PC-9 (cell line): ENCODE measurements around the gene SPATA31D3. TPM values are rescaled to one million over a fixed set of nuclear protein-coding genes. Genes with fewer than 3 reads are reported as not detected.

Experiments used
- BruUV-seq: library from RNA; stranded (reverse); fragments of 400-500 nt; replicated peaks from 2 replicates; lab custom pipeline; 2021; lab: Mats Ljungman, UMichigan
- CTCF ChIA-PET: fragments of 300-600 bp; sonication (Branson Sonifier 250); formaldehyde crosslinking; loops from one replicate; lab custom pipeline; 2022; ENCODE audit warnings: antibody characterized with exemption; lab: Charles Lee
- POLR2A ChIA-PET: fragments of 300-600 bp; sonication (Branson Sonifier 250); formaldehyde crosslinking; loops from one replicate; lab custom pipeline; 2022; ENCODE audit warnings: antibody characterized with exemption; ENCODE audit not compliant: unreplicated experiment; lab: Charles Lee
- DNase-seq, 2 experiments: peaks; one replicate each; pipeline versions ENCODE4 v3.0.0 to v3.0.0-alpha.2; 2015 to 2022; ENCODE audit warnings: mixed read lengths in 1 of 2
- H2AFZ ChIP-seq: fragments of 200-600 bp; sonication (generic); 2 replicates; pipeline ENCODE4 v1.8.1; 2017; ENCODE audit warnings: antibody characterized with exemption
- H3F3A ChIP-seq: fragments of 200-600 bp; sonication (generic); 2 replicates; pipeline ENCODE4 v1.8.1; 2017; ENCODE audit warnings: antibody characterized with exemption, mild to moderate bottlenecking, low read depth; ENCODE audit not compliant: insufficient read depth
- H3K27ac ChIP-seq: fragments of 200-600 bp; sonication (generic); 2 replicates; pipeline ENCODE4 v1.6.1; 2016; ENCODE audit warnings: mixed run types
- H3K27me3 ChIP-seq: fragments of 200-600 bp; sonication (generic); 2 replicates; pipeline ENCODE4 v1.6.1; 2016; ENCODE audit warnings: low read depth, mixed run types; ENCODE audit not compliant: insufficient read depth
- H3K36me3 ChIP-seq: fragments of 200-600 bp; sonication (generic); 2 replicates; pipeline ENCODE4 v1.6.1; 2016; ENCODE audit warnings: low read depth, mixed run types
- H3K4me1 ChIP-seq: fragments of 200-600 bp; sonication (generic); replicated peaks from 2 replicates; pipeline ENCODE4 v1.6.1; 2016; ENCODE audit warnings: mixed run types; ENCODE audit not compliant: insufficient read depth
- H3K4me2 ChIP-seq: fragments of 200-600 bp; sonication (generic); 2 replicates; pipeline ENCODE4 v1.6.1; 2017; ENCODE audit warnings: mixed run types
- H3K4me3 ChIP-seq: fragments of 200-600 bp; sonication (generic); 2 replicates; pipeline ENCODE4 v1.6.1; 2016; ENCODE audit warnings: mixed run types
- H3K79me2 ChIP-seq: fragments of 200-600 bp; sonication (generic); 2 replicates; pipeline ENCODE4 v1.6.1; 2017; ENCODE audit warnings: low read depth, mixed run types
- H3K9me2 ChIP-seq: fragments of 200-600 bp; sonication (generic); 2 replicates; pipeline ENCODE4 v1.8.1; 2017; ENCODE audit warnings: mild to moderate bottlenecking; ENCODE audit not compliant: insufficient read depth
- H3K9me3 ChIP-seq: fragments of 200-600 bp; sonication (generic); 2 replicates; pipeline ENCODE4 v1.8.1; 2016; ENCODE audit warnings: low read depth; ENCODE audit not compliant: insufficient read depth
- H4K20me1 ChIP-seq: fragments of 200-600 bp; sonication (generic); 2 replicates; pipeline ENCODE4 v1.8.1; 2017; ENCODE audit not compliant: insufficient read depth
- EZH2 ChIP-seq: fragments of 200-600 bp; sonication (generic); IDR thresholded peaks from 2 replicates; pipeline ENCODE4 v1.8.0; 2017; ENCODE audit warnings: antibody characterized with exemption, low read depth
- intact Hi-C: fragments of 100-400 bp; cut with micrococcal nuclease; formaldehyde crosslinking; loops from one replicate; pipeline ENCODE4 v1.10.0; 2022; ENCODE audit not compliant: unreplicated experiment
- total RNA-seq: library from RNA; stranded (reverse); gene quantifications from 2 replicates; pipeline ENCODE4 v1.2.3, GENCODE V29; 2021
- TF ChIP-seq, protein P1 (sequence below): fragments of 200-600 bp; sonication (generic); conservative IDR thresholded peaks from 2 replicates; pipeline ENCODE4 v1.6.1; 2017; ENCODE audit warnings: mixed run types, antibody characterized with exemption, mild to moderate bottlenecking, moderate library complexity

Gene SPATA31D3
- total RNA-seq, 1 experiment from 2014 or later = not detected

DNA sequence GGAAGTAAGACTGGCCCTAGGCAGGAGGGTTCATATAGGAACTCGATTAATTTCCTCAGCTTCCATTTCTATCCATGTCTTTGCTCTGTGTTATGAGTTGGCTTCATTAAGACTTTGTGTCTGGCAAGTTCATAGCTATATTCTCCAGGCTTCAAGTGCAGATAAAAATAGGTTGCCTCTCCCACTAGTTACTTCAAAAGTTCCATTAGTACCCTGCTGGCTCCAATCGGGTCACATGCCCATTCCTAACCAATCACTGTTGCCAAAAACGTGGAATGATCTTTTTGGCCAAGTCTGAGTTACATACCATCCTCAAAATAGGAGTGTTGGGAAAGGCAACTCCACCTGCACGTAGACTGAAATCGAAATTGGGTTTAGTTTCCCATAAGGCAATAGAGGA, 31.5 kb downstream of the SPATA31D3 start:
- H3K9me3 ChIP-seq = no peaks in the 10 kb centered on the region
- BruUV-seq = no TSS peak
- no peaks in the 10 kb centered on the region for H3F3A ChIP-seq
- no peak overlapping the region for H3K27ac ChIP-seq
- no peaks in the 10 kb centered on the region for H3K9me2 ChIP-seq
- no peak for DNase-seq
- H3K4me3 ChIP-seq = no peak overlapping the region
- H3K4me1 ChIP-seq = no peaks in the 10 kb centered on the region
- no peak overlapping the region for H3K4me2 ChIP-seq
- no peak overlapping the region for H2AFZ ChIP-seq
- ChIA-PET POLR2A (no interaction called here), CTCF (no interaction called here)
- H3K79me2 ChIP-seq = no peaks in the 10 kb centered on the region
- intact Hi-C loops = loop anchor here (5.0 kb wide), 1 partner anchor 287 kb away; the partner anchor contains the start of gene TLE1
- no peaks in the 10 kb centered on the region for H4K20me1 ChIP-seq
- no peaks in the 10 kb centered on the region for H3K36me3 ChIP-seq
- TF ChIP-seq EZH2 = no peak
- TF ChIP-seq, protein P1, sequence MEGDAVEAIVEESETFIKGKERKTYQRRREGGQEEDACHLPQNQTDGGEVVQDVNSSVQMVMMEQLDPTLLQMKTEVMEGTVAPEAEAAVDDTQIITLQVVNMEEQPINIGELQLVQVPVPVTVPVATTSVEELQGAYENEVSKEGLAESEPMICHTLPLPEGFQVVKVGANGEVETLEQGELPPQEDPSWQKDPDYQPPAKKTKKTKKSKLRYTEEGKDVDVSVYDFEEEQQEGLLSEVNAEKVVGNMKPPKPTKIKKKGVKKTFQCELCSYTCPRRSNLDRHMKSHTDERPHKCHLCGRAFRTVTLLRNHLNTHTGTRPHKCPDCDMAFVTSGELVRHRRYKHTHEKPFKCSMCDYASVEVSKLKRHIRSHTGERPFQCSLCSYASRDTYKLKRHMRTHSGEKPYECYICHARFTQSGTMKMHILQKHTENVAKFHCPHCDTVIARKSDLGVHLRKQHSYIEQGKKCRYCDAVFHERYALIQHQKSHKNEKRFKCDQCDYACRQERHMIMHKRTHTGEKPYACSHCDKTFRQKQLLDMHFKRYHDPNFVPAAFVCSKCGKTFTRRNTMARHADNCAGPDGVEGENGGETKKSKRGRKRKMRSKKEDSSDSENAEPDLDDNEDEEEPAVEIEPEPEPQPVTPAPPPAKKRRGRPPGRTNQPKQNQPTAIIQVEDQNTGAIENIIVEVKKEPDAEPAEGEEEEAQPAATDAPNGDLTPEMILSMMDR = no peak
- H3K27me3 ChIP-seq = no peaks in the 10 kb centered on the region

DNA sequence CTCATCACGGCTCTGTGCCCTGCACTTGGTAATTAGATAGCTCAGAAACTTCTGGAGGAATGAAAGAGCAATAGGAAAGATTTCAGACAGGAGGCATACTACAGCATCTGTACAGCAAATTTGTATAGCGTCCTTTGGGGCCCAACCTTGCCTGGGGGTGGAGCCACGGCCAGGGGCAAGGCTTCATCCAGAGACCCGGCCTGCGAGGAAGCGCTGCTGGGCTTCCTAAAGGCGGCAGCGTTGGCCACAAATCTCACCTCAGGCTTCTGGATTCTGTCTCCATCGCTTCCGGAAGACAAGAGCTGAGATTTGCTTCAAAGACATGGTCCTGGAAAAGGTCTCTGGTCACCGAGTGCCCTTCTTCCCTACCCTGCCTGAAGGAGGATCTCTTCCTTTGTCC, 33.1 kb downstream of the SPATA31D3 start:
- Histone ChIP-seq H3K79me2 (no peaks in the 10 kb centered on the region), H3K9me2 (no peaks in the 10 kb centered on the region), H3K36me3 (no peaks in the 10 kb centered on the region), H2AFZ (0 out of 2 replicates have a peak overlapping the region, but pooled peaks have one; percentile 48), H3K4me1 (no peaks in the 10 kb centered on the region), H3K27me3 (no peaks in the 10 kb centered on the region), H3K4me3 (no peak overlapping the region), H3K4me2 (no peak overlapping the region), H3K27ac (no peak overlapping the region), H4K20me1 (no peaks in the 10 kb centered on the region), H3F3A (no peaks in the 10 kb centered on the region), H3K9me3 (no peaks in the 10 kb centered on the region)
- no TSS peak for BruUV-seq
- DNase-seq = no peak
- TF ChIP-seq, protein P1 = no peak
- no peak for TF ChIP-seq EZH2
- CTCF ChIA-PET = no interaction called here
- intact Hi-C loops = no loop called here
- POLR2A ChIA-PET = no interaction called here

DNA sequence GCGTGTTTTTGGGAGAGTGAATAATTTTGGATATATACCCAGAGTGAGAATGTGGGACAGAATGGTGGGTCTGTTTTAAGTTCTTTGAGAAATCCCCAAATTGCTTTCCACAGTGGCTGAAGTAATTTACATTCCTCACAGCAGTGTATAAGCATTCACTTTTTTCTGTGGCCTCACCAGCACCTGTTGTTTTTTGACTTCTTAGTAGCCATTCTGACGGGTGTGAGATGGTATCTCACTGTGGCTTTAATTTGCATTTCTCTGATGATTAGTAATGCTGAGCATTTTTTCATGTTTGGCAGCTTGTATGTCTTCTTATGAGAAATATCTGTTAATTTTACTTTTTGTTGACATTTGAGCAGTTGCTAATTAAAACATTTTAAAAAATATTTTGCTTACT, 35.9 kb downstream of the SPATA31D3 start:
- H3K9me2 ChIP-seq = no peaks in the 10 kb centered on the region
- no peak overlapping the region for H2AFZ ChIP-seq
- TF ChIP-seq EZH2 = no peak
- TF ChIP-seq, protein P1 = no peak
- DNase-seq = no peak
- H3K36me3 ChIP-seq = no peaks in the 10 kb centered on the region
- no peaks in the 10 kb centered on the region for H3K79me2 ChIP-seq
- H3F3A ChIP-seq = no peaks in the 10 kb centered on the region
- no peaks in the 10 kb centered on the region for H3K27me3 ChIP-seq
- no peaks in the 10 kb centered on the region for H3K4me1 ChIP-seq
- no peak overlapping the region for H3K4me2 ChIP-seq
- no peaks in the 10 kb centered on the region for H4K20me1 ChIP-seq
- intact Hi-C loops = no loop called here
- H3K9me3 ChIP-seq = no peaks in the 10 kb centered on the region
- no TSS peak for BruUV-seq
- H3K27ac ChIP-seq = no peak overlapping the region
- ChIA-PET POLR2A (no interaction called here), CTCF (no interaction called here)
- H3K4me3 ChIP-seq = no peak overlapping the region
